Measurements from ENCODE around the gene KCNQ1. TPM values are rescaled to one million over a fixed set of nuclear protein-coding genes. Genes with fewer than 3 reads are reported as not detected.

KCNQ1 gene
- polyA plus RNA-seq, 1 donor from 2014 or later = not detected

GRCh38 chr11:2881981-2882375 is 437.2 kb downstream of the KCNQ1 start:
- peaks cover 10% of the 10 kb centered on the region for H3K79me2 ChIP-seq (replicated peaks; ENCODE audit: insufficient read depth, low read length)
- no peak overlapping the region for H3K9ac ChIP-seq (ENCODE audit: low read length)
- peaks cover 5% of the 10 kb centered on the region for H3K27me3 ChIP-seq (ENCODE audit: insufficient read depth, low read depth, low read length)
- no peak overlapping the region for H2AFZ ChIP-seq (ENCODE audit: low read depth, low read length)
- H3K4me2 ChIP-seq (ENCODE audit: low read length) = no peak overlapping the region
- no peak overlapping the region for H3K27ac ChIP-seq (ENCODE audit: low read length)
- H3K36me3 ChIP-seq (ENCODE audit: insufficient read depth, low read length) = no peaks in the 10 kb centered on the region
- H3K9me2 ChIP-seq (ENCODE audit: insufficient read depth, low read length) = no peaks in the 10 kb centered on the region
- no peaks in the 10 kb centered on the region for H4K20me1 ChIP-seq (ENCODE audit: insufficient read depth)
- TF ChIP-seq TAF1 (IDR thresholded peaks at IDR 0.05; ENCODE audit: low read depth) (no peak), SMC3 (conservative IDR thresholded peaks at IDR 0.05; ENCODE audit: poor library complexity) (no peak), EP300 (conservative IDR thresholded peaks at IDR 0.05; ENCODE audit: poor library complexity, severe bottlenecking) (no peak), EZH2 (IDR thresholded peaks at IDR 0.05; ENCODE audit: borderline replicate concordance, insufficient read depth, low read length, poor library complexity, severe bottlenecking) (no peak)
- no peak overlapping the region for H3K4me3 ChIP-seq (ENCODE audit: low read length)
- H3F3A ChIP-seq (ENCODE audit: insufficient read depth, low read length, poor library complexity, severe bottlenecking) = no peaks in the 10 kb centered on the region
- no peaks in the 10 kb centered on the region for H3K9me3 ChIP-seq (ENCODE audit: low read length)

DNA sequence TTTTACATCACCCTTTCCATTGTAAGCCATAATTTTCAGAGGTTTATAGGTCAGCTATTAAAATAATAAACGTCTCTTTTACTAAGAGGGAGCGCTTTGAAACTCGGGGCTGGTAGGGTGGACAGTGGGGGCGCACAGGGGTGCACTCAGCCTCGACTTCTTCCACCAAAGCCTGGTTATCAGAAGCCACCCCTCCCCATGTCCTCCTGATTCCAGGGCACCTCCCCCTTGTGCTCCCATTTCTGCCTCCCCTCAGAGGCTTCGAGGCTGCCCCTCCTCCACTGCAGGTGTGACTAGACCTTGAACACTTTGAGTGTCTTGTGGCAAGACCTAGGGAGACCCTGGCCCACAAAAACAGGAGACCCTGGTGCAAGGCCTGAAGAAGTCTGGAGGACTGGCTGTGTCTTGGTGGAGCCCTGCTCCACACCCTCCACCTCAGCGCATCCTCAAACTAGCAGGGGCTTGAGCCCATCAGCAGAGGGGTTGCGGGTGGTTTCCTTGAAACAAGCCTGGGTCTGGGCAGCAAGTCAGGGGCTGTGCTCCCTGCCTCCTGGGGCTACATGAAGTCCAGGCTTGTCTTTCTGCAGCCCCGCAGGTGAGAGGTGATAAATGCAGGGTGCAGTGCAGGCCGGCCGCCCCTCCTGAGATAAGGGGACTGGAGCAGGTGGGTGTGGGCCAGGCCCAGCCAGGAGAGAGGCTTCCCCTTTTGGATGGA is 437.7 kb downstream of the KCNQ1 start:
- H3K9ac ChIP-seq (ENCODE audit: low read length) = no peak overlapping the region
- H3K27me3 ChIP-seq (ENCODE audit: insufficient read depth, low read depth, low read length) = peaks cover 5% of the 10 kb centered on the region
- H3K36me3 ChIP-seq (ENCODE audit: insufficient read depth, low read length) = no peaks in the 10 kb centered on the region
- no peaks in the 10 kb centered on the region for H3K9me2 ChIP-seq (ENCODE audit: insufficient read depth, low read length)
- H4K20me1 ChIP-seq (ENCODE audit: insufficient read depth) = no peaks in the 10 kb centered on the region
- H3K4me3 ChIP-seq (ENCODE audit: low read length) = peak overlapping the region; percentile 69
- H3K27ac ChIP-seq (ENCODE audit: low read length) = no peak overlapping the region
- H3K79me2 ChIP-seq (replicated peaks; ENCODE audit: insufficient read depth, low read length) = peaks cover 10% of the 10 kb centered on the region
- no peaks in the 10 kb centered on the region for H3F3A ChIP-seq (ENCODE audit: insufficient read depth, low read length, poor library complexity, severe bottlenecking)
- no peak for TF ChIP-seq MXI1 (conservative IDR thresholded peaks at IDR 0.05; ENCODE audit: poor library complexity, severe bottlenecking)
- TF ChIP-seq EP300 (conservative IDR thresholded peaks at IDR 0.05; ENCODE audit: poor library complexity, severe bottlenecking) = no peak
- no peak for TF ChIP-seq REST (IDR thresholded peaks at IDR 0.05; ENCODE audit: borderline replicate concordance)
- no peak for TF ChIP-seq RAD21 (conservative IDR thresholded peaks at IDR 0.05)
- TF ChIP-seq SMC3 (conservative IDR thresholded peaks at IDR 0.05; ENCODE audit: poor library complexity) = no peak
- TF ChIP-seq POLR2AphosphoS5 (IDR thresholded peaks at IDR 0.05) = no peak
- no peak for TF ChIP-seq TAF1 (IDR thresholded peaks at IDR 0.05; ENCODE audit: low read depth)
- TF ChIP-seq EZH2 (IDR thresholded peaks at IDR 0.05; ENCODE audit: borderline replicate concordance, insufficient read depth, low read length, poor library complexity, severe bottlenecking) = no peak
- TF ChIP-seq CTCF (IDR thresholded peaks at IDR 0.05; ENCODE audit: poor library complexity, severe bottlenecking) = no peak
- H3K4me2 ChIP-seq (ENCODE audit: low read length) = no peak overlapping the region
- no peak overlapping the region for H2AFZ ChIP-seq (ENCODE audit: low read depth, low read length)
- no peaks in the 10 kb centered on the region for H3K9me3 ChIP-seq (ENCODE audit: low read length)

All from neural cell (in vitro differentiated cells).